OCI-LY3 (cell line): ENCODE measurements around the gene JUP.
A peak's percentile ranks its signal among the peaks of the same experiment; 100 is the strongest.

Experiments used
- CTCF ChIP-seq: fragments of 200-600, 300-600 bp; sonication (generic); IDR thresholded peaks from 2 replicates; pipeline ENCODE4 v1.5.1; 2014; ENCODE audit warnings: antibody characterized with exemption, low read length, low read depth
- EZH2phosphoT487 ChIP-seq: fragments of 200-600 bp; shearing (Covaris generic); IDR thresholded peaks from 2 replicates; pipeline ENCODE4 v1.6.1; 2018; ENCODE audit warnings: antibody characterized with exemption, mixed run types, low read depth

- TF ChIP-seq CTCF: peak; percentile 40
- TF ChIP-seq EZH2phosphoT487: no peak
Measured at GRCh38 chr17:41811549-41812380, 25.3 kb upstream of the JUP start, which contains the start of gene P3H4.
